T-helper 2 cell (primary cell): Measurements from ENCODE around the gene MFNG.
A peak's percentile ranks its signal among the peaks of the same experiment; 100 is the strongest.

Source experiments
- DNase-seq, 5 experiments: peaks; one replicate each; pipeline versions ENCODE4 v3.0.0 to v3.0.0-alpha.2; 2012 to 2022

Gene MFNG

DNA sequence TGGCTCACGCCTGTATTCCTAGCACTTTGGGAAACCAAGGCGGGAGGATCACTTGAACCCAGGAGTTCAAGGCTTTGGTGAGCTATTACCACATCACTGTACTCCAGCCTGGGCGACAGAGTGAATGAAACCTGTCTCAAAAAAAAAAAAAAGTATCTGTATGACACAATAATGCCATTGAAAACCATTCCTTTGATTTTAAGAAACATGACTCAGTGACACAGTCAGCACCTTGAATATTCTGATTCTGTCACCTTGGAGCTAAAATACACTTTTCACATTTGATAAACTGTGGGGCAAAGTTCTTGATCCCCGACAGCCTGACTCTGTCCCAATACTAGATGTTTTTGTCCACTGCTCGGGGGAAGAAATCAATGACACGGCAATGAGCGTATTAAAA is 42.2 kb downstream of the MFNG start:
- DNase-seq: no peak

DNA sequence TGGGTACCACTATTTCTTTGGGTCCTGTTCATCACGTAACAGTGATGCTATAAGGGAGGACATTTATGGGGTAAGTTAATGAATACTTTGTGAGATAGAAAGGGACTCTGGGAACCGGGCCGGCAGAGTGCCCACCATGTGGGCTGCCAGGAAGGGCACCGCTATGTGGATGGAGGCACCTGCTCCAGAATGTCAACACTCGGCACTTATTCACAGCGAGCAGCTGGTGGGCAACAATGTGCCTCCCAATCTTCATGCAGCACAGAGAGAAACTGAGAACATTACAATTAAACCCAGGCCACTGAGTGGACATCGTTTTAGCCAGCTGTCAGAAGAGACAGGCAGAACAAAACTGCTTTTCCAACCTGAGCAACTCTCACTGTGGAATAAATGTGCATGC is 43.1 kb downstream of the MFNG start:
- DNase-seq: no peak

DNA sequence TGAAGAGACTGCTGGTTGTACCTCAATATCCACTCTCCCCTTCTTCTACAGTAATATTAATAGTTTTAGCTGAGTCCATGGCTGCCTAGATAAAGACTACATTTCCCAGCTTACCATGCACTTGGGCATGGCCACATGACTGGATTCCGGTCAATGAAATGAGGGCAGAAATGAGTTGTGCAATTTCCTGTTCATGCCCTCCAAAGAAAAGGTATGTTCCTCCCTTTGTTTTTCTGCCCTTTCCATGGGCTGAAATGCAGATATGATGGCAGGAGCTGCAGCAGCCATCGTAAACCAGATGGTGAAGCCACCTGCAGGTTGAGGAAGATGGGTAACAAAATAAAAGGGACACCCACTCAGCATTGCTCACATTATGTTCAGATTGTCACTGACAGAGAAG is 43.6 kb downstream of the MFNG start:
- DNase-seq: peak in 1 of 5 experiments; percentile 29

DNA sequence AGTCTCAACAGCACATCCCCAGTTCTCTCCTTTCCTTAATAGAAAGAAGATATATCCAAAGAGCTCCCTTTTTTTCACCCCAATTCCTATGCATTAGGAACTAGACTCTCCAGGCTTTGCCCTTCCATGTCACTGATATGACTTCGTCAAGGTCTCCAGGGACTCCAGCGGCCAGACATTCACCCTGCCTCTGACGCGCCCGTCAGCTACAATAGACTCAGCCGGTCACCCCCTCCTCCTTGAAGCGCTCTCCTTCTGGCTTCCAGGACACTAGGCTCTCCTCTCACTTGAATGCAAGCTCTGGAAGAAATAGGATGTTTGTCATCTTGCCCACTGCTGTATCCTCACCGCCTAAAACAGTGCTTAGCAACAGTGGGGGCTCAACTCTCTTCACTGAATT is 44.0 kb downstream of the MFNG start:
- no peak for DNase-seq

DNA sequence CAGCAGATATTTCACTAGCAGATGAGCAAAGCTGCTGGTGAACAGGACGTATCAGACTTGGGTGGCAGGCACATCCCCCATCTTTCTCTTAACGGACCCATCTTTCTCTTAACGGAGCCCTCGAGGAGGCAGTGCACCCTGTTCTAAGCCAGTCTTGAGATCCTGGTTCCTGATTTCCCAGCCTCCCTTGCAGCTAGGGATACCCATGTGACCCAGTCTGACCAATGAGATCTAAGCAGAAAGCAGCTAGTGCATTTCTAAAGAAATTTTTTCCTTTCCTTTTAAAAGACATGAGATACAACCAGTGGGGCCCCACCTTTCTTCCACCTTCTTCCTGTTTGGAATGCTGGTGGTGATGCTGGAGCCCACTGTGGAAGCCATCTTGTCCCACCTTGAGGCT is 45.3 kb downstream of the MFNG start:
- no peak for DNase-seq

DNA sequence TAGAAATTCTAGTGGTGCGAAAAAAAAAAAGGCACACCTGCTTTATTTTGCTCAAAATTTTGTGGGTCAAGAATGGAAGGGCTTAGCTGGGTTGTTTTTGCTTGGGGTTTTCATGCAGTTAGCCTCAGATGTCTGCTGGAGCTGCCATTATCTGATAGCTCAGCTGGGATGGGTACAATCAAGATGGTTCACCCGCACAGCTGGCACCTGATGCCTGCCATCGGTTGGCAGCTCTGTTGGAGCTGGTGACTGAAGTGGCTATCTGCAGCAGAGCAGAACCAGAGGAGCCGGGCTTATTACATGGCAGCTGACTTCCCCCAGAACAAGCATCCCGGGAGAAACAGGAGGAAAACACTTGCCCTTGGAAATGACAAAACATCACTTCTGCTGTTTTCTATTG is 46.8 kb downstream of the MFNG start:
- DNase-seq: no peak

DNA sequence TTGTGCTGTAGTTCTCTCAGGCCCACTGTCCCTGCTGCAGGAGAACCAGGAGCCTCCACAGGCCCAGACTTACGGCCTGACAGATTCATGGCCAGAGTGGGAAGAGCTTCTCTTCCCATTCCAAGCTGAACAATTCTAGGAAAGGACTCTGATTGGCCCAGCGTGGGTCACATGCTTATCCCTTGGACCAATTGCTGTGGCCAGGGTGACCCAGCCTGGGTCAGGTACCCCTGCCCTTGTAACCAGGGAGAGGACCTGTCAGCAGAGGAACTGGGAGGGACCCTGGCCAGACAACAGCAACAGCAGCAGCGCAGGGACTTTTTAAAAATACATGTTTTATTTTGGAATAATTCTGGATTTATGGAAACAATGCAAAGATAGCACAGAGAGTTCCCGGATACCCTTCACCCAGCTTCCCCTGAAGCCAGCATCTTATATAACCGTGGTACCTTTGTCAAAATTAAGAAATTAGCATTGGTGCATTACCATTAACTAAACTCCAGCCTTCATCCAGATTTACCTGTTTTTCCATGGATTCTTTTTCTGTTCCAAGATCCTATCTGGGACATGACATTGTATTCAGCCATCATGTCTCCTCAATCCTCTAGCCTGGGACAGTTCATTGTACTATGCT is 50.1 kb downstream of the MFNG start:
- DNase-seq: no peak

DNA sequence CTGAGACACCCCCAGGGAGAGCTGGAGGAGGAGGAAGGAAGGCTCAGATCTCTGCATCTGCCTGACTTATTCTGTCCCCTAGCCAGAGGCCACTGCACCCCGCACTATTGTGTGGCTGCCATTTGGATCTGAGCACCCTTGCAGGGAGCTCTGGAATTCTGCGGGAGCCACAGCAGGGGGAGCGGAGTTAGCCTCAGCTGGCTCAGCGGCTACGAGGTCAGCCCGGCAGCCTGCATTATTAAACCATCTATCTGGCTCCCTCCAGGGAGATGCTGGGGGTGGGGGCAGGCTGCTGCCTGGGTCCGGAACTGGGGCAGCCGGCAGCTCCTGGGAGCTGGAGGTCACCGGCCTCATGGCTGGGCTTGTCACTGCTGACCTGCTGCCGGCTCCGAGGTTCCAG is 52.4 kb downstream of the MFNG start:
- no peak for DNase-seq

DNA sequence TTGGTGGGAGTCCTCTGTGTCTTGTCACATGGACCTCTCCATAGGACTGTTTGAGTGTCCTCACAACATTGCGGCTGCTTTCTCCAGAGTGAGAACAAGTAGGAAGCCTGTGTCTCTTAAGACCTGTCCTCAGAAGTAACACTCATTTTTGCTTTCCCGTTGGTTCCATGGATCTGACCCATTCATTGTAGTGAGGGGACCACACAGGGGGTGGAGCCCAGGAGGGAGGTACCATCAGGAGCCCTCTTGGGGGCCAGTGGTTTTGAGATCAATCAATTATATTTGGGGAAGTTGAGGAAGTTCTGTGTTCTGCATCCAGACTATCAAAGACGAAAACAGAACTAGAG is 53.5 kb downstream of the MFNG start:
- no peak for DNase-seq

DNA sequence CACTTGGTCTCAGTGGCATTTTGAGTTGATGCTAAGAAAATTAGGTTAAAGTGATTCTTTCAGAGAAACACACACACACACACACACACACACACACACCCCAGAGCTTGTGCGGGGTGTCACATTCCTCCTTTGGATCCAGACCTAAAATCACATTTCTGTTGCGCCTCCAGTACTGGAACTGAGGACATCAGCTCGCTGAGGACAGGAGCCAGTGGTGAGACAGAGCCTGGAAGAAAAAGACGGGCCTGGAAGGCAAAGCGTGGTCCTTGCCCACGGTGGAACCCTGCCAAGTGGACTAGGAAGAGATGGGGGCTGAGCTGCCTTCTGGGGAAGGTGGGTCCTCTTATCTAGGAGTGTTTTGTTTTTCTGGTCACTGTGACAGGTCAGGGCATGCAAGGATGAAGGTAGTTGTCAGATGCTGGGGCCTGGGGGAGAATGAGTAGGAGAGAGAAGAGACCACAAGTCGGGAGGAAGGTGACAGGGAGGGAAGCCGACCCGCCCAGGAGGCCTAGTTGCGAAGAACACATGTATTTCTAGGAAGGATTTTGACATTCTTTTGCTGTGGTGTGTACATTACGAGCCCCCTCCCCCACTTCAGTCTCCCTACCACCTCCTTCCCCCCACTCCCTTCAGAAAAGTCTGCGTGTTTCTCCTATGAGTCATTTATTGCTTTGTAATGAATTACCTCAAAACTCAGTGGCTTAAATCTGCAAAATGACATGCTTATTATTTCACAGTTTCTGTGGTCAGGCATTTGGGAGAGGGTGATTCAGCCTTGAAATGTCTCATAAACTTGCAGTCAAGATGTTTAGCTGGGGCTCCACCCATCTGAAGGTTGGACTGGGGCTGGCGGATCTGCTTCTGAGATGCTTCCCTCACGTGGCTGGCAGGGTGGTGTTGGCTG is 54.1 kb downstream of the MFNG start:
- DNase-seq: peak in 1 of 5 experiments; percentile 42

DNA sequence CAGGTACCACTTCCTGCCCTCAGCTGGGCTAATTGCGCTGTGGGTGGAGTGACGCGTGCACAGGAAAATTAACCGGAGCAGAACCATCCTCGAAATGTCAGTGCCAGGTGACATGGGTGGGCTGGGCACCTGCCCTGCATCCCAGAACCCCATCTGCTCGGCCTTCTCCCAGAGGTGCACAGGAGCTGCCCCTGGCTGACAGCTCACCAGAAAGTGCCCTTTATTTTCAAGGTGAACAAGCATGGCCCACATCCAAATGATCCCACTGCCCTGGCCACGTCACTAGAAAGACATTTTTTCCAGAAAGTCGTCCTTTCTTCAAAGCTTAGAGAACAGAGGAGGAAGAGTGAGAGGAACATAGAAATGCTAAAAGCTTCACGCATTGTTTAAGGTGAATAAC is 54.8 kb downstream of the MFNG start:
- DNase-seq: no peak

DNA sequence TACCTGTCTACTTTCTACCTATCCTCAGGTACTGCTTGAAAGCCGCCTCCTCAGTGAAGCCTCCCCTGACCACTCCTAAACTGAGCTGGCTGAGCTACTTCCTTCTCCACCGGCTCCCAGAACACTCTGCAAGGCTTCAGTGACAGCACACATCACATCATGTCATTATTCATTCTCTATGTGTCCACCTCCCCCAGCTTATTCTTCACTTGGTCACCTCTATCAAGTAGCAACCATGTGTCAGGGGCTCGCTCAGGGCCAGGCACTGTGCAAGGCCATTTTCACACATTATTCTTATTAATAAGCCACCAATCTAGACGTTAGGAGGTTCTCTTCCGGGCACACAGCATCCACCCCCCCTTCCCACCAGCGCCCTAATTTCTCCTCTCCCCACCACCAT is 55.2 kb downstream of the MFNG start:
- no peak for DNase-seq

DNA sequence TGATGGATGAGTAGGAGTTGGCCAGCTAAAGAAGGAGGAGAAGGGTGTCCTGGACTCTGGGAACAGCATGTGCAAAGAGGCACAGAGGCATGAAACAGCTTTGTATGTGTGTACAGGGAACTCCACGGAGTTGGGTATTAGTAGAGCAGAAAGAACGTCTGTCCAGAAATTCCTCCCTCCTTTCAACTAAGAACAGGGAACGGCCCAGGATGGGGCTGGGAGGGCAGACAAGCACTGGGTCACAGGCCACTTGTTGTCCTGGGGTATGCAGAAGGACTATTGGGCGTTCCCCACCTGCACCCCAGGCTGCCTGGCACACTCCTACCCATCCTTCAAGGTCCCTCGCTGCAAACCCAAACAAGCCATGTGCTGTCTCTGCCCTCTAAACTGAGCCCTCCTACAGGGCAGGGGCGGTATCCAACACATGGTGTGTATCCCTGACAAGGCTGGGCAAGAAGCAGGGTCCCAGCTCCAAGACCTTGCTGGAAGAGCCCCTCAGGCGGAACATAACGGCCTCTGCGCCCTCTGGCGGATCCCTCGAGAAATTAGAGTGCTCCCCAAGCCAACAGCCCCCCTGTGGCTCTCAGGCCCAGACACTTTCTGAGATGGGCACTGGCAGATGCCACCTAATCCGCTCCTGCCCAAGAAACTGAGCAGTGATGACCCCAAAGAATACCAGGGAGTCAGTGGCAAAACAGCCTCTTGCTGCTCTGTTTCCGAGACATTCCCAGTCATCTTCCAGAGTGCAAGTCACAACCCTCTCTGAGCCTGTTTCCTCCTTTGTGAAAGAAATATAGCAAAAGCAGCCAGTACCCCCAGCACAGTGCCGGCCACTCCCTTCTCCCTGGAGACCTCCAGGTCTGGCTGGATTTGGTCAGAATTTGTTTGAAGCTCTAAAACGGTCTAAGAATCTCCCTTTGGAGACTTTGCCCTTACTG is 57.3 kb downstream of the MFNG start:
- DNase-seq: peak; percentile 15 to 43 (median 35)

DNA sequence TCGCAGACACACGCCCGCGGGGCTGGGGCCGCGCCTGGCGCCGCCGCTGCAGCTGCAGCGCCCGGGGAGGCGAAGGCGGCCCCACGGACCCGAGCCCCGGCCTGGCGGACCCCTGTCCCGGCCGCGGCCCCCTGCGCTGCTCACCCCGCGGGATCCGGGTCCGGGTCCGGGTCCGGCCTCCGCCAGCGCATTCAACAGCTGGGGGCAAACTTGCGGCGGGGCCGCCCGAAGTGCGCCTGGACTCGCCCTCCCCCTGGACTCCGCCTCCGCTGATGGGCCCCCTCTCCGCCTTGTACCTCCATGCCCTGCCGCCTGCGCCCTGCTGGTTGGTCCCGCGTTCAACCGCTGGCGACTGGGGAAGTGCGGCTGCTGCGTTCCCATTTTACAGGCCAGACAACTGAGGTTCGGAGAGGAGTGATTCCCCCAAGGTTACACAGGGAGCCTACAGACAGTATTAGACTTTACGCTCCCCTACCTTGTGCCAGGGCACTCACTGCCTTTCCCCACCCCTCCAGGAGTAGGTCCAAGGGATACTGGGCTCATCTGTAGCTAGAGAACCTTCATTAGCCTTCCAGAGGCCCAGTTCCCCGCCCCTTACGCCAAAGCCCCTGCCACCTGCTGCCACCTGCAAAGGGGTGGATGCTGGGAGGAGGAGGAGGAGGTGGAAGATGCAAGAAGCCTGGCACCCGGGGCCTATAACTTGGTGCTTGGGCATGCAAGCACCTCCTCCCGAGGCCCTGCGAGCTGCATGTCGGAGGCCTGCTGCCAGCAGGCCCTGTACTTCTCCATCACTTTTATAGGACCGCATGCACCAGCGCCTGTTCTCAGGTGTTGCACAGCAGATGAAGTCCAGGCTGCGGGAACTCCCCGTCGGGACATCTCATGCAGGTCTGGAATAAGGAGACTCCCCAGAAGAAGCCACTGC is 58.2 kb downstream of the MFNG start:
- no peak for DNase-seq

DNA sequence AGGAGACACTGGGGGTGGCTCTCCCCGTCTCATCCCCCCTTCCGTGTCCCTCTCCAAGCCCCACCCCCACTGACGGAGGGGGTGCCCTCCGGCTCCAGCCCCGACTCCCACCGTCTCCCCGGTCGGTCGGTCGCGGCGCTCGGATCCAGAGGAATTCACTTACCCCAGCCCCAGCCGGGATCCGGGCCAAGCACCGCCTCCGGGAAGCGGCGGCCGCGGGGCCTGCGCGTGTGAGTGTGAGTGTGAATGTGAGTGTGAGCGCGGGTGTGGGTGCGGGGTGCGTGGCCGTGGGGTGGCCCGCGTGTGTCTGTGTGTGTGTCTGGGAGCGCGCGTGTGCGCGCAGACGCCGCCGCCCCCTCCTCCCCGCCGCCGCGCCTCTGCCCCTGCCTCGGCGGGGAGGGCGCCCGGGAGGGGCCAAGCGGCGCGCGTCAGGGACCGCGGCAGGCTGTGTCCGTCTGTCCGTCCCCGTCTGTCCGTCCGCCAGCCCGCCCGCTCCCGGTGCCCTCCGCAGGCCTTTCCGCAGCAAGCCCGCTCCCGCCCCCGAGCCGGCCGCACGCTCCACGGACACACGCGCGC is 59.0 kb downstream of the MFNG start, which contains the start of gene ELFN2:
ELFN2 (minus strand) TSS at position 345 of the 576 bp plus-strand sequence. CDS start 51,945 bp downstream, outside the sequence.
- no peak for DNase-seq

DNA sequence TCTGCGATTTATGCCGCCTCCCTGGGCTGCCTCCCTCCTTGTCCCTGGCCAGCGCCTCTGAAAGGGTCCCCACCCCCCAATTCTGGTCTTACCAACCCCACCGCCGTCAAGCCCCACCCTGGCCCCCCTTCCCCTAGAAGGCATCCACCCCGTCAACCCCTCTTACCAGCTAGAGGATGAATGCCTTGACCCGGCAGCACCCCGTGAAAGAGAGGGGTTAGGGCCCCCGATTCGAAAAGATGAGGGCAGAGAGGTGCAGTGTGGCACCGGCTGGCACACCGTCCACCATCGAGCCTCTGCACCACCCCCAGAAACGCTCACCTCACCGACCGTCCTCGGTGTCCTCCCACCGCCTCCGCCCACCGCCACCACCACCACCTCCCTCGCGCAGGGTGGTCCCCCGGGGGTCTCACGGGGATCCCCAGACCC is 59.5 kb downstream of the MFNG start:
- DNase-seq: no peak

DNA sequence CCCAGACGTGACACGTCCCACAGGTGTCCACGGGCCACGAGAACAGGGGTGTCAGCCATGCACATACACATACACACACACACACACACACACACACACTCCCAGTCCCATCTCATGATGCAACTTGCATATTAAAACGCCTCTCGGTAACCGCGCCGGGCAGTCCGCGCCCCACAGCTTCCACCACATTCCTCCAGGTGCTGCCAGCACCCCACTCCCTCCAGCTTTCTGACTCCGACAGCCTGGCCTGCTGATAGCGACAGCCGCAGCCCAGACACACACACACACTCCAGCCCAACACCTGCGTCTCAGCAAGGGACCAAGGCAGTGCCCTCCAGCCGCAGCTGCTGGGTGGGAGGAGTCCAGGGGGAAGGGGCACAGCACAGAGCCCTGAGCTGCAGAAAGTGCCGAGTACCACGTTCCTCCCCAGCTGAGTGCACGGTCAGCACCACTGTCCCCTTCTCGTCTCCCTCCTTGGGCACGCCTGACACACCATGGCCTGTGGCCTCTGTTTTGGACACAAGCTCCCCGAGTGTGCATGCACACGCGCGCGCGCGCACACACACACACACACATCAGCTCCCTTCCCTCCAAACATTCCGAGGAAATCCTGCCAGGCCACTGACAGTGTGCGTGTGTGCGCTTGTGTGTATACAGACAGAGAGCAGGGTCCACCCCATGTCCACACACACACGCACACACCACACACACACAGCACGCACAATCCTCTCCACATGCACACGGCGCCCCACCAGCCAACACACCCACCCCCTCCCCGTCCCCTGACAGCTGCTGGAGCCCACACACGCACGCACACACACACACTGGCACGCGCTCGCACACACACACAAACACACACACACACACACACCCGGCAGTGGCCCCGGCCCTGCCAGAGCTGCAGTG is 60.1 kb downstream of the MFNG start:
- DNase-seq: peak in 1 of 5 experiments; percentile 36

DNA sequence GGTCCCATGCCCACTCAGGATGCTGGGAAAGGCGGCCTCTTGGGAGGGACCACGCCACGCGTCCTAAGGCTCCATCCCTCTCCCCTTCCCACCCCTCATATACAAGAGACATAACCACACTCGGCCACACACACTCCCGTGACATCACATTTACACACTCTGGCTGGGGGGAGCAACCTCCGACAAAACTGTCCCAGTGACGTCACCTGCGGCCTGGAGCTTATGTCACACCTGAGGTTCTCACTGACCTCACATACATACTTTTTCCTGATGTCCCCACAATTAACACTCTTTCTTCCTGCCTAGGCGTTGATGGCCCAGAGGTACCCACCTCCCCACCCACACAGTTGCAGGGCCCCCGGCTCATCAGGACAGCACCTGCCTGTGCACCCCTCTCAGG is 60.8 kb downstream of the MFNG start:
- DNase-seq: no peak

DNA sequence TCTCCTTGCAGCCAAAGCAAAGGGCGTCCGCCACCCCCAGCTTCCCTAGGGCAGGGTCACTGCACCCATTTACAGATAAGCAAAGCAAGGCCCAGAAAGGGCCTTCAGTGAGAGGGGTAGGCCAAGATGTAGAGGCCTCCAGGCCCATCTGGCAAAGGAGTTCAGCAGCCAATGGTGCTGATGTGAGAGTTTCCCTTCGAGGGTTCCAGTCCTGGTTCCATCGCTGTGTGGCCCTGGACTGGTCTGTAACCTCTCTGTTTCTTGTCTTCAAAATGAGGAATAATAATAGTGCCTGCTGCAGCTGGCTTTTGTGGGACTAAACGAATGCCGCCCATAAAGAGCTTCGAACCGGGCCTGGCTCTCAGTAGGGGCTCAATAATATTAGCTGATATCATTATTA is 62.9 kb downstream of the MFNG start:
- no peak for DNase-seq

DNA sequence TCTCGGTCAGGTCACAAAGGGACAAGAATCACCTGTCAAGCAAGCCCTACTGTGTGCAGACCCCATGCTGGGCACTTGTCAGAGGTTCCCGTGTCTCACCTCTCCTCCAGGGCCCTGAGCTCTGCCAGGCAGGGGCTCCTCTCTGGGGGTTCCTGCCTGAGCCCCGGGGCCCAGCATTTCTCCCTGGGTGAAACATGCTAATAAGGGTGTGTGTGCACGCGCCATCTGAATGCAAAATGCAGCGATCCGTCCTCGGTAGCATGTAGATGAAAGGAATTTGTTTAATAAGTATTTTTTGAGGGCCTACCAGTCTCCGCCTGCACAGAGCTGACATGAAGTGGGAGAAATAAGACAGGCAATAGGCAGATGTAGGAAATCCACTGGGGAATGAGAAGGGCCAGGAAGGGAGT is 64.7 kb downstream of the MFNG start:
- no peak for DNase-seq
